Left ventricle myocardium superior (tissue), 1 donor: ENCODE data around the gene ILKAP. TPM values are rescaled to one million over a fixed set of nuclear protein-coding genes. Genes with fewer than 3 reads are reported as not detected.

ENCODE experiments used
- ATAC-seq: fragments of 200-7000 bp; cut with Tn5 transposase; one replicate; pipeline ENCODE4 v1.9.1; 2020; ENCODE audit warnings: mild to moderate bottlenecking, moderate library complexity
- DNase-seq: peaks from one replicate; pipeline ENCODE4 v3.0.0-alpha.2; 2020
- intact Hi-C: fragments of 100-400 bp; cut with micrococcal nuclease; formaldehyde crosslinking; loops from one replicate; pipeline ENCODE4 v1.11.0; 2022
- total RNA-seq: library from RNA; stranded (reverse); fragmentation: NEBNext Ultra II Directional; extraction: Animal tissue kit (Norgen Biotek cat#: 25700); gene quantifications from one replicate; pipeline ENCODE4 v1.2.1, GENCODE V29; 2021
- donor health status: DM: no; HTN: yes; CAD: no; lungs with severe emphysema.

The ILKAP gene
- total RNA-seq, 1 donor from 2014 or later = 26.7 TPM

GRCh38 chr2:238142382-238143205, 60.9 kb downstream of the ILKAP start:
- DNase-seq (no peak), ATAC-seq (no peak)
- intact Hi-C loops = no loop called here

- peak; percentile 61 for DNase-seq
- no peak for ATAC-seq
- intact Hi-C loops = no loop called here
Observed at GRCh38 chr2:238141541-238142318, 61.8 kb downstream of the ILKAP start.

GRCh38 chr2:238140721-238141540, 62.6 kb downstream of the ILKAP start:
- DNase-seq = no peak

GRCh38 chr2:238140040-238140439, 63.5 kb downstream of the ILKAP start:
- DNase-seq = no peak
- ATAC-seq = no peak
- intact Hi-C loops = no loop called here

More at GRCh38 chr2:238140721-238141540, 62.6 kb downstream of the ILKAP start:
- intact Hi-C loops = no loop called here
- ATAC-seq = no peak

- intact Hi-C loops = no loop called here
Observed at GRCh38 chr2:238139196-238140039, 64.1 kb downstream of the ILKAP start.

GRCh38 chr2:238138331-238139195, 64.9 kb downstream of the ILKAP start, which contains the start of gene KLHL30:
Gene KLHL30 (plus strand): TSS chr2:238138668. CDS start chr2:238140755, 2,087 bp downstream.
- DNase-seq = peak; percentile 83
- intact Hi-C loops = no loop called here
- ATAC-seq = peak; percentile 91

More at GRCh38 chr2:238139196-238140039, 64.1 kb downstream of the ILKAP start:
- ATAC-seq (peak; percentile 67), DNase-seq (peak; percentile 65)

GRCh38 chr2:238137885-238138284, 65.6 kb downstream of the ILKAP start:
- ATAC-seq (no peak), DNase-seq (no peak)
- intact Hi-C loops = no loop called here

GRCh38 chr2:238136820-238137537, 66.5 kb downstream of the ILKAP start:
- DNase-seq (peak; percentile 62), ATAC-seq (peak; percentile 4)
- intact Hi-C loops = no loop called here

- DNase-seq (peak; percentile 15), ATAC-seq (no peak)
- intact Hi-C loops = no loop called here
Observed at GRCh38 chr2:238135601-238136150, 67.8 kb downstream of the ILKAP start.

- ATAC-seq (no peak), DNase-seq (no peak)
Observed at GRCh38 chr2:238134393-238134785, 69.1 kb downstream of the ILKAP start.

GRCh38 chr2:238133499-238134392, 69.7 kb downstream of the ILKAP start:
- ATAC-seq = no peak
- peak; percentile 23 for DNase-seq
- intact Hi-C loops = no loop called here

More at GRCh38 chr2:238134393-238134785, 69.1 kb downstream of the ILKAP start:
- intact Hi-C loops = no loop called here

GRCh38 chr2:238132463-238133450, 70.7 kb downstream of the ILKAP start:
- DNase-seq (peak; percentile 23), ATAC-seq (no peak)
- intact Hi-C loops = no loop called here

GRCh38 chr2:238131761-238132462, 71.6 kb downstream of the ILKAP start:
- peak; percentile 21 for DNase-seq
- intact Hi-C loops = no loop called here

More at GRCh38 chr2:238131761-238132462, 71.6 kb downstream of the ILKAP start:
- ATAC-seq = no peak
